C4-2B (cell line): ENCODE results near the gene WNT2B.

Source experiments
- CTCF ChIP-seq: fragments of 450-650 bp; conservative IDR thresholded peaks from 2 replicates; pipeline ENCODE4 v1.5.1; 2017; ENCODE audit warnings: mild to moderate bottlenecking
- ZFX ChIP-seq: fragments of 450-650 bp; IDR thresholded peaks from 2 replicates; pipeline ENCODE4 v1.6.1; 2017

- TF ChIP-seq CTCF = no peak
- no peak for TF ChIP-seq ZFX
Measured at GRCh38 chr1:112510340-112510739, 1.6 kb downstream of the WNT2B start.
